GM21529 (cell line): ENCODE data around the gene MAP3K4.

Source experiments
- ATAC-seq: cut with Tn5 transposase; IDR thresholded peaks from one replicate; pipeline ENCODE4 v1.9.1; 2021; ENCODE audit not compliant: unreplicated experiment

The MAP3K4 gene

GRCh38 chr6:161035182-161035980 lies 43.8 kb downstream of the MAP3K4 start:
- ATAC-seq, result peak; percentile 34

- no peak for ATAC-seq
Observed at GRCh38 chr6:161035981-161036263, 44.4 kb downstream of the MAP3K4 start.

- ATAC-seq, result no peak
Observed at GRCh38 chr6:161037873-161038228, 46.3 kb downstream of the MAP3K4 start.

- ATAC-seq, result peak; percentile 88
Observed at GRCh38 chr6:161038229-161039031, 46.9 kb downstream of the MAP3K4 start.

- no peak for ATAC-seq
Observed at GRCh38 chr6:161041274-161041673, 49.7 kb downstream of the MAP3K4 start.

- ATAC-seq, result no peak
Observed at GRCh38 chr6:161044335-161044734, 52.8 kb downstream of the MAP3K4 start.

- no peak for ATAC-seq
Observed at GRCh38 chr6:161048641-161049040, 57.1 kb downstream of the MAP3K4 start.

- peak; percentile 67 for ATAC-seq
Observed at GRCh38 chr6:161050134-161050765, 58.7 kb downstream of the MAP3K4 start.

GRCh38 chr6:161053103-161053502 lies 61.5 kb downstream of the MAP3K4 start:
- ATAC-seq, result no peak

- no peak for ATAC-seq
Observed at GRCh38 chr6:161054876-161055275, 63.3 kb downstream of the MAP3K4 start.

GRCh38 chr6:161056451-161056850 lies 64.9 kb downstream of the MAP3K4 start:
- ATAC-seq, result no peak

GRCh38 chr6:161057103-161058091 lies 65.8 kb downstream of the MAP3K4 start:
- no peak for ATAC-seq

GRCh38 chr6:161058741-161059140 lies 67.2 kb downstream of the MAP3K4 start:
- ATAC-seq, result no peak

- no peak for ATAC-seq
Observed at GRCh38 chr6:161061576-161061975, 70.0 kb downstream of the MAP3K4 start.

GRCh38 chr6:161064915-161065314 lies 73.3 kb downstream of the MAP3K4 start:
- ATAC-seq, result peak; percentile 66

GRCh38 chr6:161066511-161066910 lies 74.9 kb downstream of the MAP3K4 start:
- no peak for ATAC-seq

- ATAC-seq, result no peak
Observed at GRCh38 chr6:161067749-161068148, 76.2 kb downstream of the MAP3K4 start.

- ATAC-seq, result no peak
Observed at GRCh38 chr6:161068321-161068741, 76.8 kb downstream of the MAP3K4 start.

- ATAC-seq, result no peak
Observed at GRCh38 chr6:161073930-161074329, 82.4 kb downstream of the MAP3K4 start.

- ATAC-seq, result no peak
Observed at GRCh38 chr6:161074496-161075121, 83.0 kb downstream of the MAP3K4 start.
